HCT116 (cell line): ENCODE data around the gene IL31. TPM values are rescaled to one million over a fixed set of nuclear protein-coding genes. Genes with fewer than 3 reads are reported as not detected.

Source experiments
- ATAC-seq: fragments of 200-7000 bp; cut with Tn5 transposase; 2 replicates; pipeline ENCODE4 v1.9.1; 2020; ENCODE audit warnings: mild to moderate bottlenecking, moderate library complexity
- BruUV-seq: library from RNA; stranded (reverse); fragments of 400-500 nt; replicated peaks from 2 replicates; lab custom pipeline; 2021; lab: Mats Ljungman, UMichigan
- CTCF ChIA-PET: fragments of 300-600 bp; sonication (Branson Sonifier 250); formaldehyde crosslinking; loops from one replicate; lab custom pipeline; 2021; ENCODE audit warnings: antibody characterized with exemption; lab: Charles Lee
- POLR2A ChIA-PET: fragments of 300-600, 350-600 bp; sonication (Branson Sonifier 250); formaldehyde crosslinking; loops from one replicate; lab custom pipeline; 2021; ENCODE audit warnings: antibody characterized with exemption; lab: Charles Lee
- RAD21 ChIA-PET, 2 experiments: fragments of 300-600 bp; sonication (Branson Sonifier 250); formaldehyde crosslinking; loops; one replicate each; lab custom pipeline; 2023; ENCODE audit warnings: low total read pairs in 2 of 2; ENCODE audit not compliant: uncharacterized antibody in 2 of 2, unreplicated experiment in 2 of 2, low non-redundant PET in 1 of 2; lab: Charles Lee
- DNase-seq: peaks from one replicate; pipeline ENCODE4 v3.0.0-alpha.2; 2010; ENCODE audit warnings: low read depth, low spot score
- H2AFZ ChIP-seq: fragments of 200-600 bp; shearing (Covaris generic), sonication (generic); 2 replicates; pipeline ENCODE4 v1.6.1; 2017; ENCODE audit warnings: low read depth, mixed run types, mixed read lengths, antibody characterized with exemption, low read length; ENCODE audit not compliant: poor library complexity, severe bottlenecking
- H3K27ac ChIP-seq: 2 replicates; pipeline ENCODE4 v1.5.1; 2012; ENCODE audit warnings: low read depth, low read length
- H3K27me3 ChIP-seq: fragments of 200-600 bp; sonication (generic); 2 replicates; pipeline ENCODE4 v1.6.1; 2016; ENCODE audit warnings: mixed run types, low read length, mixed read lengths; ENCODE audit not compliant: insufficient read depth
- H3K36me3 ChIP-seq, 2 experiments: fragments of 200-500 bp in 1 of 2; fragments of 200-600 bp in 1 of 2; sonication (Bioruptor generic) in 1 of 2; sonication (generic) in 1 of 2; 2 replicates each; pipeline versions ENCODE4 v1.5.1 to v1.6.1; 2014 to 2016; ENCODE audit warnings: low read length in 2 of 2, inconsistent platforms in 1 of 2, mixed read lengths in 1 of 2, mixed run types in 1 of 2; ENCODE audit not compliant: insufficient read depth in 2 of 2, control insufficient read depth in 1 of 2
- H3K4me1 ChIP-seq, 2 experiments: fragments of 200-600 bp in 1 of 2; sonication (generic) in 1 of 2; 2 replicates each; pipeline versions ENCODE4 v1.5.1 to v1.6.1; 2012 to 2017; ENCODE audit warnings: low read length in 2 of 2, inconsistent platforms in 1 of 2, mild to moderate bottlenecking in 1 of 2, mixed read lengths in 1 of 2, mixed run types in 1 of 2, moderate library complexity in 1 of 2; ENCODE audit not compliant: insufficient read depth in 2 of 2, control insufficient read depth in 1 of 2
- H3K4me2 ChIP-seq: fragments of 200-600 bp; sonication (generic); 2 replicates; pipeline ENCODE4 v1.6.1; 2017; ENCODE audit warnings: mixed run types, low read length, mixed read lengths
- H3K4me3 ChIP-seq, 2 experiments: fragments of 200-600 bp in 1 of 2; sonication (generic) in 1 of 2; replicated peaks in 1 of 2; 2 replicates each; pipeline ENCODE4 v1.5.1; 2011 to 2016; ENCODE audit warnings: low read length in 2 of 2, control low read depth in 1 of 2, low read depth in 1 of 2, mild to moderate bottlenecking in 1 of 2, mixed read lengths in 1 of 2, mixed run types in 1 of 2
- H3K79me2 ChIP-seq: fragments of 200-600 bp; sonication (generic); 2 replicates; pipeline ENCODE4 v1.6.1; 2017; ENCODE audit warnings: mild to moderate bottlenecking, mixed run types, low read length, moderate library complexity, mixed read lengths; ENCODE audit not compliant: insufficient read depth
- H3K9ac ChIP-seq: fragments of 200-600 bp; sonication (generic); 2 replicates; pipeline ENCODE4 v1.6.1; 2016; ENCODE audit warnings: low read length, mixed read lengths
- H3K9me2 ChIP-seq: fragments of 200-600 bp; sonication (generic), shearing (Covaris generic); 2 replicates; pipeline ENCODE4 v1.6.1; 2017; ENCODE audit warnings: mixed run types, mild to moderate bottlenecking, moderate library complexity; ENCODE audit not compliant: insufficient read depth
- H3K9me3 ChIP-seq, 2 experiments: fragments of 200-500 bp in 1 of 2; fragments of 200-600 bp in 1 of 2; sonication (Bioruptor generic) in 1 of 2; sonication (generic) in 1 of 2; 2 replicates each; pipeline ENCODE4 v1.6.1; 2014 to 2017; ENCODE audit warnings: low read length in 2 of 2, mixed read lengths in 2 of 2, inconsistent platforms in 1 of 2, low read depth in 1 of 2, mild to moderate bottlenecking in 1 of 2, mixed run types in 1 of 2, moderate library complexity in 1 of 2; ENCODE audit not compliant: control insufficient read depth in 1 of 2, insufficient read depth in 1 of 2
- H4K20me1 ChIP-seq: fragments of 200-600 bp; sonication (generic), shearing (Covaris generic); 2 replicates; pipeline ENCODE4 v1.6.1; 2017; ENCODE audit warnings: mixed run types, mild to moderate bottlenecking, moderate library complexity; ENCODE audit not compliant: insufficient read depth
- EGR1 ChIP-seq: IDR thresholded peaks from 2 replicates; pipeline ENCODE4 v1.6.1; 2012; ENCODE audit warnings: low read depth
- POLR2A ChIP-seq: IDR thresholded peaks from 2 replicates; pipeline ENCODE4 v1.7.0; 2011; ENCODE audit warnings: borderline replicate concordance; ENCODE audit not compliant: insufficient read depth, insufficient read length; ENCODE audit errors: extremely low read depth
- TCF7L2 ChIP-seq: IDR thresholded peaks from 2 replicates; pipeline ENCODE4 v1.7.0; 2011; ENCODE audit warnings: borderline replicate concordance, inconsistent platforms; ENCODE audit not compliant: insufficient read depth, insufficient read length; ENCODE audit errors: extremely low read depth
- intact Hi-C: fragments of 100-400 bp; cut with micrococcal nuclease; formaldehyde crosslinking; loops from 2 replicates; pipeline ENCODE4 v1.10.0; 2022
- total RNA-seq: library from RNA; stranded (reverse); gene quantifications from one replicate; pipeline ENCODE4 v1.2.1, GENCODE V29; 2021; ENCODE audit not compliant: unreplicated experiment
- TF ChIP-seq, protein P1 (sequence below): IDR thresholded peaks from 2 replicates; pipeline ENCODE4 v1.6.1; 2012; ENCODE audit warnings: low read depth
- TF ChIP-seq, protein P2 (sequence below): IDR thresholded peaks from 2 replicates; pipeline ENCODE4 v1.6.1; 2011; ENCODE audit warnings: mild to moderate bottlenecking, low read length, moderate library complexity; ENCODE audit not compliant: insufficient replicate concordance; ENCODE audit errors: extremely low read depth

The IL31 gene
- total RNA-seq, 1 experiment from 2014 or later: not detected

DNA sequence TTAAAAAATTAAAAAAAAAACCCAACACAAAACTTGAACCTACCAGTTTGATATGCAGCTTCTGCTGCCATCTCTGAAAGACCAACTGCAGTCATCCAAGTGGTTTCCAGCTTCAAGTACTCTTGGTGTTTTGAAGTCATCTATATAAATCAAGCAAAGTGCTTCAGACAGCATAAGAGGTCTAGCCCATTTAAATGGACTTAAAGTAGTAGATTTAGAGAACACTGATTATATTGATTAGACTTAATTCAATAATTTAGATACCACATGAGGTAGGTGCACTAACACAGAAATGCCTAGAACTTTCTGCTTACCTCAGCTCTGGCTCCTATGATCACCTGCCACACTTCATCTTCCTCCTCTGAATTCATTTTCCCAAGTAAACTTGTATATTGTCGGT, 42.4 kb upstream of the IL31 start:
- peaks cover 41 to 48% of the 10 kb centered on the region in 2 experiments for H3K36me3 ChIP-seq

More for the DNA sequence above, 42.4 kb upstream of the IL31 start:
- Histone ChIP-seq H2AFZ (no peak overlapping the region), H4K20me1 (no peaks in the 10 kb centered on the region), H3K4me1 (no peaks in the 10 kb centered on the region), H3K27me3 (no peaks in the 10 kb centered on the region), H3K9me2 (no peaks in the 10 kb centered on the region), H3K79me2 (peaks cover 44% of the 10 kb centered on the region), H3K27ac (no peak overlapping the region), H3K4me3 (no peak overlapping the region), H3K9me3 (no peaks in the 10 kb centered on the region), H3K4me2 (no peak overlapping the region), H3K9ac (no peak overlapping the region)
- ATAC-seq (no peak), DNase-seq (no peak)
- CTCF ChIA-PET: no interaction called here
- RAD21 ChIA-PET: no interaction called here
- TF ChIP-seq, protein P1, sequence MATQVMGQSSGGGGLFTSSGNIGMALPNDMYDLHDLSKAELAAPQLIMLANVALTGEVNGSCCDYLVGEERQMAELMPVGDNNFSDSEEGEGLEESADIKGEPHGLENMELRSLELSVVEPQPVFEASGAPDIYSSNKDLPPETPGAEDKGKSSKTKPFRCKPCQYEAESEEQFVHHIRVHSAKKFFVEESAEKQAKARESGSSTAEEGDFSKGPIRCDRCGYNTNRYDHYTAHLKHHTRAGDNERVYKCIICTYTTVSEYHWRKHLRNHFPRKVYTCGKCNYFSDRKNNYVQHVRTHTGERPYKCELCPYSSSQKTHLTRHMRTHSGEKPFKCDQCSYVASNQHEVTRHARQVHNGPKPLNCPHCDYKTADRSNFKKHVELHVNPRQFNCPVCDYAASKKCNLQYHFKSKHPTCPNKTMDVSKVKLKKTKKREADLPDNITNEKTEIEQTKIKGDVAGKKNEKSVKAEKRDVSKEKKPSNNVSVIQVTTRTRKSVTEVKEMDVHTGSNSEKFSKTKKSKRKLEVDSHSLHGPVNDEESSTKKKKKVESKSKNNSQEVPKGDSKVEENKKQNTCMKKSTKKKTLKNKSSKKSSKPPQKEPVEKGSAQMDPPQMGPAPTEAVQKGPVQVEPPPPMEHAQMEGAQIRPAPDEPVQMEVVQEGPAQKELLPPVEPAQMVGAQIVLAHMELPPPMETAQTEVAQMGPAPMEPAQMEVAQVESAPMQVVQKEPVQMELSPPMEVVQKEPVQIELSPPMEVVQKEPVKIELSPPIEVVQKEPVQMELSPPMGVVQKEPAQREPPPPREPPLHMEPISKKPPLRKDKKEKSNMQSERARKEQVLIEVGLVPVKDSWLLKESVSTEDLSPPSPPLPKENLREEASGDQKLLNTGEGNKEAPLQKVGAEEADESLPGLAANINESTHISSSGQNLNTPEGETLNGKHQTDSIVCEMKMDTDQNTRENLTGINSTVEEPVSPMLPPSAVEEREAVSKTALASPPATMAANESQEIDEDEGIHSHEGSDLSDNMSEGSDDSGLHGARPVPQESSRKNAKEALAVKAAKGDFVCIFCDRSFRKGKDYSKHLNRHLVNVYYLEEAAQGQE: no peak
- TF ChIP-seq EGR1 (no peak), TCF7L2 (no peak), POLR2A (no peak)
- TF ChIP-seq, protein P2, sequence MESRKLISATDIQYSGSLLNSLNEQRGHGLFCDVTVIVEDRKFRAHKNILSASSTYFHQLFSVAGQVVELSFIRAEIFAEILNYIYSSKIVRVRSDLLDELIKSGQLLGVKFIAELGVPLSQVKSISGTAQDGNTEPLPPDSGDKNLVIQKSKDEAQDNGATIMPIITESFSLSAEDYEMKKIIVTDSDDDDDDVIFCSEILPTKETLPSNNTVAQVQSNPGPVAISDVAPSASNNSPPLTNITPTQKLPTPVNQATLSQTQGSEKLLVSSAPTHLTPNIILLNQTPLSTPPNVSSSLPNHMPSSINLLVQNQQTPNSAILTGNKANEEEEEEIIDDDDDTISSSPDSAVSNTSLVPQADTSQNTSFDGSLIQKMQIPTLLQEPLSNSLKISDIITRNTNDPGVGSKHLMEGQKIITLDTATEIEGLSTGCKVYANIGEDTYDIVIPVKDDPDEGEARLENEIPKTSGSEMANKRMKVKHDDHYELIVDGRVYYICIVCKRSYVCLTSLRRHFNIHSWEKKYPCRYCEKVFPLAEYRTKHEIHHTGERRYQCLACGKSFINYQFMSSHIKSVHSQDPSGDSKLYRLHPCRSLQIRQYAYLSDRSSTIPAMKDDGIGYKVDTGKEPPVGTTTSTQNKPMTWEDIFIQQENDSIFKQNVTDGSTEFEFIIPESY: no peak
- no TSS peak for BruUV-seq
- POLR2A ChIA-PET: no interaction called here
- intact Hi-C loops: no loop called here
